Aorta (tissue), 5 donors: ENCODE results near the gene UBTD1. TPM values are rescaled to one million over a fixed set of nuclear protein-coding genes. Genes with fewer than 3 reads are reported as not detected.
"Not testable (repeated sequence)": the region's sequence is repeated elsewhere in the genome, so short reads cannot be mapped to it uniquely, and the experiment has no call there.

Source experiments
- ATAC-seq: fragments of 200-7000 bp; cut with Tn5 transposase; one replicate; pipeline ENCODE4 v1.9.1; 2022; ENCODE audit warnings: moderate library complexity; ENCODE audit not compliant: low FRiP score
- DNase-seq, 2 donors: peaks; one replicate each; pipeline ENCODE4 v3.0.0-alpha.2; 2020
- H3K27ac ChIP-seq, 2 donors: one replicate each; pipeline ENCODE4 v1.5.1; 2013; ENCODE audit warnings: low read length in 2 of 2, mild to moderate bottlenecking in 2 of 2, moderate library complexity in 2 of 2, control low read depth in 1 of 2, inconsistent platforms in 1 of 2, low read depth in 1 of 2
- H3K27me3 ChIP-seq, 2 donors: one replicate each; pipeline ENCODE4 v1.6.1; 2013; ENCODE audit warnings: control low read depth in 1 of 2, low read length in 1 of 2, mild to moderate bottlenecking in 1 of 2, moderate library complexity in 1 of 2; ENCODE audit not compliant: insufficient read depth in 2 of 2, control insufficient read depth in 1 of 2
- H3K36me3 ChIP-seq, 2 donors: one replicate each; pipeline ENCODE4 v1.6.1; 2013; ENCODE audit warnings: control low read depth in 1 of 2, low read length in 1 of 2, mild to moderate bottlenecking in 1 of 2; ENCODE audit not compliant: insufficient read depth in 2 of 2, control insufficient read depth in 1 of 2
- H3K4me1 ChIP-seq, 2 donors: one replicate each; pipeline ENCODE4 v1.6.1; 2013; ENCODE audit warnings: low read length in 2 of 2, control low read depth in 1 of 2, mild to moderate bottlenecking in 1 of 2, moderate library complexity in 1 of 2; ENCODE audit not compliant: insufficient read depth in 2 of 2, control insufficient read depth in 1 of 2
- H3K4me3 ChIP-seq, 2 donors: one replicate each; pipeline ENCODE4 v1.5.1; 2013; ENCODE audit warnings: low read length in 2 of 2, control low read depth in 1 of 2, mild to moderate bottlenecking in 1 of 2
- H3K9me3 ChIP-seq: one replicate; pipeline ENCODE4 v1.6.1; 2013; ENCODE audit warnings: mild to moderate bottlenecking, low read length; ENCODE audit not compliant: control insufficient read depth
- WGBS, 2 donors: extraction: QIAGEN DNeasy Blood & Tissue Kit; methylation state at CpG; one replicate each; pipeline ENCODE4 v1.1.7; 2013; 5-methylcytosine and 5-hydroxymethylcytosine counted together
- intact Hi-C, 2 donors: fragments of 100-400 bp; cut with DNase I; formaldehyde crosslinking; loops; one replicate each; pipeline versions ENCODE4 v1.14.2 to v1.15.0; 2022
- polyA plus RNA-seq, 2 donors: library from polyadenylated mRNA; stranded (reverse); fragments of 200-250 nt; gene quantifications; one replicate each; pipeline ENCODE4 v1.2.3, GENCODE V29; 2013
- total RNA-seq, 2 donors: library from RNA; stranded (reverse); fragmentation: NEBNext Ultra II Directional; extraction: Animal tissue kit (Norgen Biotek cat#: 25700); gene quantifications; one replicate each; pipeline ENCODE4 v1.2.1, GENCODE V29; 2021
- donor health status: healthy with polysubstance abuse.
- donor health status: Bipolar disorder and iron deficiency.
- donor health status: DM: no; HTN: no; CAD: no.
- donor health status: DM: no; HTN: no; CAD: no.
- donor health status: DM: yes; HTN: yes; CAD: no.

The UBTD1 gene
- total and polyA plus RNA-seq, 4 donors = 10.1 to 18.9 (median 15.4) TPM

- H3K9me3 ChIP-seq = no peaks in the 10 kb centered on the region
- no peak for ATAC-seq
- 61 to 64% methylated on average over 2 of the region's 2 CpGs for WGBS, 2 donors
- H3K27me3 ChIP-seq = no peaks in the 10 kb centered on the region
- H3K4me3 ChIP-seq = no peak overlapping the region
- intact Hi-C loops = no loop called here
- H3K27ac ChIP-seq = no peak overlapping the region
- H3K4me1 ChIP-seq = peaks cover 0 to 2% of the 10 kb centered on the region in 2 donors
- peaks cover 10% of the 10 kb centered on the region in 2 donors for H3K36me3 ChIP-seq
- no peak for DNase-seq
These were observed 22.7 kb upstream of the UBTD1 start for GRCh38 chr10:97475936-97476594.

GRCh38 chr10:97479410-97479809 is 19.3 kb upstream of the UBTD1 start:
- H3K4me1 ChIP-seq, H3K27ac ChIP-seq, H3K4me3 ChIP-seq, H3K9me3 ChIP-seq, H3K27me3 ChIP-seq, H3K36me3 ChIP-seq, DNase-seq, ATAC-seq, intact Hi-C loops: not testable (repeated sequence)
- 73 to 74% methylated on average over 4 of the region's 4 CpGs for WGBS, 2 donors

- Histone ChIP-seq H3K4me1 (peaks cover 0 to 2% of the 10 kb centered on the region in 2 donors), H3K36me3 (peaks cover 8 to 10% of the 10 kb centered on the region in 2 donors), H3K27ac (no peak overlapping the region), H3K4me3 (no peak overlapping the region), H3K27me3 (no peaks in the 10 kb centered on the region), H3K9me3 (no peaks in the 10 kb centered on the region)
- 66 to 72% methylated on average over 9 of the region's 9 CpGs for WGBS, 2 donors
- intact Hi-C loops = no loop called here
- ATAC-seq = no peak
- DNase-seq = no peak
These were observed 18.8 kb upstream of the UBTD1 start for GRCh38 chr10:97479939-97480338.

GRCh38 chr10:97481071-97481470 is 17.7 kb upstream of the UBTD1 start:
- H3K9me3 ChIP-seq = no peaks in the 10 kb centered on the region
- no peak for DNase-seq
- no peak for ATAC-seq
- intact Hi-C loops = no loop called here
- no peak overlapping the region for H3K4me3 ChIP-seq
- WGBS, 2 donors = 85 to 90% methylated on average over 4 of the region's 4 CpGs
- H3K27me3 ChIP-seq = no peaks in the 10 kb centered on the region
- H3K27ac ChIP-seq = no peak overlapping the region
- peaks cover 4 to 10% of the 10 kb centered on the region in 2 donors for H3K36me3 ChIP-seq
- peaks cover 0 to 2% of the 10 kb centered on the region in 2 donors for H3K4me1 ChIP-seq

- ATAC-seq = no peak
- H3K27ac ChIP-seq = no peak overlapping the region
- H3K9me3 ChIP-seq = no peaks in the 10 kb centered on the region
- peaks cover 0 to 2% of the 10 kb centered on the region in 2 donors for H3K4me1 ChIP-seq
- intact Hi-C loops = no loop called here
- no peak overlapping the region for H3K4me3 ChIP-seq
- 85 to 93% methylated on average over 1 of the region's 1 CpG for WGBS, 2 donors
- DNase-seq = no peak
- H3K27me3 ChIP-seq = no peaks in the 10 kb centered on the region
- H3K36me3 ChIP-seq = peaks cover 4 to 9% of the 10 kb centered on the region in 2 donors
These were observed 16.3 kb upstream of the UBTD1 start for GRCh38 chr10:97482381-97482780.

GRCh38 chr10:97483506-97483905 is 15.2 kb upstream of the UBTD1 start:
- no peak overlapping the region for H3K4me3 ChIP-seq
- H3K36me3 ChIP-seq = peaks cover 0 to 3% of the 10 kb centered on the region in 2 donors
- WGBS, 2 donors = 77 to 86% methylated on average over 3 of the region's 3 CpGs

GRCh38 chr10:97483921-97484320 is 14.8 kb upstream of the UBTD1 start:
- ATAC-seq (no peak), DNase-seq (no peak)
- Histone ChIP-seq H3K4me3 (no peak overlapping the region), H3K9me3 (no peaks in the 10 kb centered on the region), H3K4me1 (peaks cover 0 to 2% of the 10 kb centered on the region in 2 donors), H3K27ac (no peak overlapping the region), H3K36me3 (peaks cover 0 to 3% of the 10 kb centered on the region in 2 donors), H3K27me3 (no peaks in the 10 kb centered on the region)
- 89 to 100% methylated on average over 1 of the region's 1 CpG for whole genome bisulfite sequencing, 2 donors
- intact Hi-C loops = no loop called here

More at GRCh38 chr10:97483506-97483905, 15.2 kb upstream of the UBTD1 start:
- Histone ChIP-seq H3K27ac (peak overlapping the region in 1 of 2 donors; percentile 3), H3K9me3 (no peaks in the 10 kb centered on the region), H3K27me3 (no peaks in the 10 kb centered on the region), H3K4me1 (peaks cover 0 to 2% of the 10 kb centered on the region in 2 donors)
- DNase-seq (no peak), ATAC-seq (no peak)
- intact Hi-C loops = no loop called here

GRCh38 chr10:97485647-97486281 is 13.0 kb upstream of the UBTD1 start:
- Histone ChIP-seq H3K9me3 (no peaks in the 10 kb centered on the region), H3K27ac (no peak overlapping the region), H3K27me3 (no peaks in the 10 kb centered on the region), H3K36me3 (peaks cover 0 to 2% of the 10 kb centered on the region in 2 donors), H3K4me3 (no peak overlapping the region), H3K4me1 (no peaks in the 10 kb centered on the region)
- 93 to 96% methylated on average over 4 of the region's 4 CpGs for WGBS, 2 donors
- ATAC-seq (no peak), DNase-seq (no peak)
- intact Hi-C loops = no loop called here

- Histone ChIP-seq H3K27me3 (no peaks in the 10 kb centered on the region), H3K9me3 (no peaks in the 10 kb centered on the region), H3K4me1 (peaks cover 0 to 5% of the 10 kb centered on the region in 2 donors), H3K4me3 (no peak overlapping the region), H3K27ac (peak overlapping the region; percentile 30 to 70), H3K36me3 (no peaks in the 10 kb centered on the region)
- WGBS, 2 donors = 0 to 8% methylated on average over 2 of the region's 2 CpGs
- intact Hi-C loops = loop anchor here in 1 of 2 donors (10.0 kb wide), 1 partner anchor 46 kb away; the partner anchor contains the start of genes EXOSC1 and ZDHHC16
- DNase-seq (no peak), ATAC-seq (peak; percentile 74)
These were observed 8.1 kb upstream of the UBTD1 start for GRCh38 chr10:97490592-97490991.
